HL-60 (cell line): ENCODE measurements around the gene PCDHB4.
"Not testable (repeated sequence)": the region's sequence is repeated elsewhere in the genome, so short reads cannot be mapped to it uniquely, and the experiment has no call there.

ENCODE experiments used
- DNase-seq, 2 experiments: peaks; one replicate each; pipeline ENCODE4 v3.0.0-alpha.2; 2010 to 2020; ENCODE audit warnings: low read depth in 1 of 2, low spot score in 1 of 2
- H3K27ac ChIP-seq: fragments of 250-450 bp; sonication (Bioruptor Pico); replicated peaks from 2 replicates; pipeline ENCODE4 v1.5.1; 2020; ENCODE audit warnings: mild to moderate bottlenecking, moderate library complexity
- H3K27me3 ChIP-seq: fragments of 250-450 bp; sonication (Bioruptor Pico); 2 replicates; pipeline ENCODE4 v1.5.1; 2021; ENCODE audit warnings: mild to moderate bottlenecking, moderate library complexity; ENCODE audit not compliant: insufficient read depth, poor library complexity, severe bottlenecking
- H3K4me3 ChIP-seq: replicated peaks from 2 replicates; pipeline ENCODE4 v1.5.1; 2011; ENCODE audit warnings: mild to moderate bottlenecking, control low read depth, low read length; ENCODE audit not compliant: insufficient read depth
- GABPA ChIP-seq: IDR thresholded peaks from 2 replicates; pipeline ENCODE4 v1.6.1; 2012; ENCODE audit warnings: low read depth
- POLR2AphosphoS5 ChIP-seq: IDR thresholded peaks from 2 replicates; pipeline ENCODE4 v1.6.1; 2012; ENCODE audit warnings: low read depth
- SPI1 ChIP-seq: IDR thresholded peaks from 2 replicates; pipeline ENCODE4 v1.6.1; 2012; ENCODE audit warnings: low read depth, mild to moderate bottlenecking, borderline replicate concordance
- TF ChIP-seq, protein P1 (sequence below): IDR thresholded peaks from one replicate; pipeline ENCODE4 v1.5.1; 2011; ENCODE audit warnings: low read length, control low read depth, inconsistent platforms; ENCODE audit not compliant: insufficient read depth
- TF ChIP-seq, protein P2 (sequence below): IDR thresholded peaks from 2 replicates; pipeline ENCODE4 v1.6.1; 2012; ENCODE audit warnings: low read depth; ENCODE audit not compliant: insufficient replicate concordance

The PCDHB4 gene

DNA sequence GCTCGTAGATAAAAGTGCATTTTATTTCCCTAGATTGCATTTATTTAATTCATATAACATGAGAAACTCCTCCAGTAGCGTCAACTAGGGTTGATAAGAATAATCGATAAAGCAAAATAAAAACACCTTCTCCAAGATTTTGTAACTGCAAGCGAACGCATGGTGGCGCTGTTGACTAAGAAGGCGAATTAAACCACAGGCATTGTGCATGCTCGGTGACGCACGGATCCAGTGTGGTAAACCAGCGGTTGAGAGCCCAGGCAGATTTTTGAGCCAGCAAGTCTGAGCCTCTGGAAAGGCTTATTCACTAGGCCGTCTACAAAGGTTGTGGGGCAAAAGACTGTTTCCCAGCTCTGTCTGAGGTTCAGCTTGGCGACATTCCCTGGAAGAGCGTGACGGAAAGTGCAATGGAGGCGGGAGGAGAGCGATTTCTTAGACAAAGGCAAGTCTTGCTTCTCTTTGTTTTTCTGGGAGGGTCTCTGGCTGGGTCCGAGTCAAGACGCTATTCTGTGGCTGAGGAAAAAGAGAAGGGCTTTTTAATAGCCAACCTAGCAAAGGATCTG is 21.3 kb upstream of the PCDHB4 start, which contains the start of gene PCDHB3:
TSS of gene PCDHB3 (plus strand) at position 231 of the 563 bp plus-strand sequence. CDS start at position 408, 177 bp downstream.
- peak; percentile 13 to 21 for DNase-seq
- H3K27me3 ChIP-seq: no peaks in the 10 kb centered on the region
- H3K27ac ChIP-seq: no peak within 1 kb of the TSS
- H3K4me3 ChIP-seq: no peak within 1 kb of the TSS
- no peak for TF ChIP-seq POLR2AphosphoS5
- TF ChIP-seq, protein P1, sequence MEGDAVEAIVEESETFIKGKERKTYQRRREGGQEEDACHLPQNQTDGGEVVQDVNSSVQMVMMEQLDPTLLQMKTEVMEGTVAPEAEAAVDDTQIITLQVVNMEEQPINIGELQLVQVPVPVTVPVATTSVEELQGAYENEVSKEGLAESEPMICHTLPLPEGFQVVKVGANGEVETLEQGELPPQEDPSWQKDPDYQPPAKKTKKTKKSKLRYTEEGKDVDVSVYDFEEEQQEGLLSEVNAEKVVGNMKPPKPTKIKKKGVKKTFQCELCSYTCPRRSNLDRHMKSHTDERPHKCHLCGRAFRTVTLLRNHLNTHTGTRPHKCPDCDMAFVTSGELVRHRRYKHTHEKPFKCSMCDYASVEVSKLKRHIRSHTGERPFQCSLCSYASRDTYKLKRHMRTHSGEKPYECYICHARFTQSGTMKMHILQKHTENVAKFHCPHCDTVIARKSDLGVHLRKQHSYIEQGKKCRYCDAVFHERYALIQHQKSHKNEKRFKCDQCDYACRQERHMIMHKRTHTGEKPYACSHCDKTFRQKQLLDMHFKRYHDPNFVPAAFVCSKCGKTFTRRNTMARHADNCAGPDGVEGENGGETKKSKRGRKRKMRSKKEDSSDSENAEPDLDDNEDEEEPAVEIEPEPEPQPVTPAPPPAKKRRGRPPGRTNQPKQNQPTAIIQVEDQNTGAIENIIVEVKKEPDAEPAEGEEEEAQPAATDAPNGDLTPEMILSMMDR: peak; percentile 6
- no peak for TF ChIP-seq SPI1
- TF ChIP-seq GABPA: no peak

GRCh38 chr5:141101059-141101458 is 20.6 kb upstream of the PCDHB4 start:
- no peak for DNase-seq
- no peaks in the 10 kb centered on the region for H3K27me3 ChIP-seq
- H3K27ac ChIP-seq: no peak overlapping the region
- no peak overlapping the region for H3K4me3 ChIP-seq
- TF ChIP-seq POLR2AphosphoS5 (no peak), GABPA (no peak), SPI1 (no peak)
- TF ChIP-seq, protein P1: no peak
- TF ChIP-seq, protein P2, sequence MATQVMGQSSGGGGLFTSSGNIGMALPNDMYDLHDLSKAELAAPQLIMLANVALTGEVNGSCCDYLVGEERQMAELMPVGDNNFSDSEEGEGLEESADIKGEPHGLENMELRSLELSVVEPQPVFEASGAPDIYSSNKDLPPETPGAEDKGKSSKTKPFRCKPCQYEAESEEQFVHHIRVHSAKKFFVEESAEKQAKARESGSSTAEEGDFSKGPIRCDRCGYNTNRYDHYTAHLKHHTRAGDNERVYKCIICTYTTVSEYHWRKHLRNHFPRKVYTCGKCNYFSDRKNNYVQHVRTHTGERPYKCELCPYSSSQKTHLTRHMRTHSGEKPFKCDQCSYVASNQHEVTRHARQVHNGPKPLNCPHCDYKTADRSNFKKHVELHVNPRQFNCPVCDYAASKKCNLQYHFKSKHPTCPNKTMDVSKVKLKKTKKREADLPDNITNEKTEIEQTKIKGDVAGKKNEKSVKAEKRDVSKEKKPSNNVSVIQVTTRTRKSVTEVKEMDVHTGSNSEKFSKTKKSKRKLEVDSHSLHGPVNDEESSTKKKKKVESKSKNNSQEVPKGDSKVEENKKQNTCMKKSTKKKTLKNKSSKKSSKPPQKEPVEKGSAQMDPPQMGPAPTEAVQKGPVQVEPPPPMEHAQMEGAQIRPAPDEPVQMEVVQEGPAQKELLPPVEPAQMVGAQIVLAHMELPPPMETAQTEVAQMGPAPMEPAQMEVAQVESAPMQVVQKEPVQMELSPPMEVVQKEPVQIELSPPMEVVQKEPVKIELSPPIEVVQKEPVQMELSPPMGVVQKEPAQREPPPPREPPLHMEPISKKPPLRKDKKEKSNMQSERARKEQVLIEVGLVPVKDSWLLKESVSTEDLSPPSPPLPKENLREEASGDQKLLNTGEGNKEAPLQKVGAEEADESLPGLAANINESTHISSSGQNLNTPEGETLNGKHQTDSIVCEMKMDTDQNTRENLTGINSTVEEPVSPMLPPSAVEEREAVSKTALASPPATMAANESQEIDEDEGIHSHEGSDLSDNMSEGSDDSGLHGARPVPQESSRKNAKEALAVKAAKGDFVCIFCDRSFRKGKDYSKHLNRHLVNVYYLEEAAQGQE: no peak

DNA sequence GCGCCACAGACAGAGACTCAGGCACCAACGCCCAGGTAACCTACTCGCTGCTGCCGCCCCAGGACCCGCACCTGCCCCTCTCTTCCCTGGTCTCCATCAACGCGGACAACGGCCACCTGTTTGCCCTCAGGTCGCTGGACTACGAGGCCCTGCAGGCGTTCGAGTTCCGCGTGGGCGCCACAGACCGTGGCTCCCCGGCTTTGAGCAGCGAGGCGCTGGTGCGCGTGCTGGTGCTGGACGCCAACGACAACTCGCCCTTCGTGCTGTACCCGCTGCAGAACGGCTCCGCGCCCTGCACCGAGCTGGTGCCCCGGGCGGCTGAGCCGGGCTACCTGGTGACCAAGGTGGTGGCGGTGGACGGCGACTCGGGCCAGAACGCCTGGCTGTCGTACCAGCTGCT is 19.5 kb upstream of the PCDHB4 start:
- DNase-seq, H3K27ac ChIP-seq, H3K4me3 ChIP-seq, H3K27me3 ChIP-seq: not testable (repeated sequence)

DNA sequence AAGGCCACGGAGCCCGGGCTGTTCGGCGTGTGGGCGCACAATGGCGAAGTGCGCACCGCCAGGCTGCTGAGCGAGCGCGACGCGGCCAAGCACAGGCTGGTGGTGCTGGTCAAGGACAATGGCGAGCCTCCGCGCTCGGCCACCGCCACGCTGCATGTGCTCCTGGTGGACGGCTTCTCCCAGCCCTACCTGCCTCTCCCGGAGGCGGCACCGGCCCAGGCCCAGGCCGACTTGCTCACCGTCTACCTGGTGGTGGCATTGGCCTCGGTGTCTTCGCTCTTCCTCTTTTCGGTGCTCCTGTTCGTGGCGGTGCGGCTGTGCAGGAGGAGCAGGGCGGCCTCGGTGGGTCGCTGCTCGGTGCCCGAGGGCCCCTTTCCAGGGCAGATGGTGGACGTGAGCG is 19.1 kb upstream of the PCDHB4 start:
- H3K27me3 ChIP-seq, DNase-seq, H3K4me3 ChIP-seq, H3K27ac ChIP-seq: not testable (repeated sequence)

GRCh38 chr5:141105350-141105749 is 16.3 kb upstream of the PCDHB4 start:
- no peak for DNase-seq
- Histone ChIP-seq H3K4me3 (no peak overlapping the region), H3K27me3 (no peaks in the 10 kb centered on the region), H3K27ac (no peak overlapping the region)
- TF ChIP-seq SPI1 (no peak), GABPA (no peak), POLR2AphosphoS5 (no peak)
- TF ChIP-seq, protein P2: no peak
- TF ChIP-seq, protein P1: no peak
